DLD1 (cell line): Measurements from ENCODE around the gene EIF3C.
"Not testable (repeated sequence)": the region's sequence is repeated elsewhere in the genome, so short reads cannot be mapped to it uniquely, and the experiment has no call there.

Experiments
- in situ Hi-C: cut with HindIII; loops from 2 replicates; pipeline ENCODE4 v1.10.0; 2017; ENCODE audit warnings: low sequenced_read_pairs

Gene EIF3C

GRCh38 chr16:28746618-28747350, 35.5 kb downstream of the EIF3C start:
- in situ Hi-C loops: not testable (repeated sequence)

- in situ Hi-C loops: not testable (repeated sequence)
Measured at GRCh38 chr16:28749997-28750465, 38.8 kb downstream of the EIF3C start.

GRCh38 chr16:28750469-28751067, 39.3 kb downstream of the EIF3C start:
- in situ Hi-C loops: not testable (repeated sequence)

- in situ Hi-C loops: not testable (repeated sequence)
Measured at GRCh38 chr16:28751487-28751886, 40.2 kb downstream of the EIF3C start, which contains the start of gene NPIPB9. Gene NPIPB9 (plus strand): TSS chr16:28751787.

- in situ Hi-C loops: not testable (repeated sequence)
Measured at GRCh38 chr16:28781697-28782096, 70.4 kb downstream of the EIF3C start.

- in situ Hi-C loops: not testable (repeated sequence)
Measured at GRCh38 chr16:28782357-28782756, 71.1 kb downstream of the EIF3C start.
